OCI-LY1 (cell line): ENCODE data around the gene AADACL4.

Experiments
- CTCF ChIP-seq: fragments of 200-600 bp; sonication (generic), shearing (Covaris generic); IDR thresholded peaks from 2 replicates; pipeline ENCODE4 v1.5.1; 2017; ENCODE audit warnings: mild to moderate bottlenecking, antibody characterized with exemption, low read length, moderate library complexity, mixed read lengths
- EZH2 ChIP-seq: fragments of 200-600 bp; sonication (generic), shearing (Covaris generic); IDR thresholded peaks from 2 replicates; pipeline ENCODE4 v1.8.0; 2017; ENCODE audit warnings: borderline replicate concordance, mixed run types, mild to moderate bottlenecking, antibody characterized with exemption, low read length, moderate library complexity, mixed read lengths

DNA sequence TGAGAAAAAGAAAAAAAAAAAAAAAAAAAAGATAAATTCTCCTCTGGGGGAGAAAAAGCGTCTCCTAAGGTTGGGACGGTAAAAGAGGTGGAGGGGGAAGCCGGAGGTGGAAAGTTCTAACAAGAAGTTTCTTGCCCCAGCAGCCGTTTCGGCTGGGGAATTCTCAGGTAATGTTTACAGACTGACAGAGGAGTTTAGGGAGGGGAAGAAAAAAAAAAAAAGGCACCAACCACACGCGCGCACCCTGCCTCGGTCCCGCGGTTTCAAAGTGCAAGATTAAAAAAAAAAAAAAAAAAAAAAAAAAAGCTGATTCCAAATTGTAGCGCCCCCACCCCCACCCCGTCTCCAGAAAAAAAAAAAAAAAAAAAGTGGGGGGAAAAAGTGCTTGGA lies 26.4 kb upstream of the AADACL4 start:
- TF ChIP-seq CTCF, result no peak
- no peak for TF ChIP-seq EZH2
